Left cardiac atrium (tissue), 4 donors: ENCODE results near the gene GSN. TPM values are rescaled to one million over a fixed set of nuclear protein-coding genes. Genes with fewer than 3 reads are reported as not detected.
A peak's percentile ranks its signal among the peaks of the same experiment; 100 is the strongest.

Experiments used
- ATAC-seq, 2 donors: fragments of 200-7000 bp; cut with Tn5 transposase; one replicate each; pipeline ENCODE4 v1.9.1; 2020; ENCODE audit warnings: mild to moderate bottlenecking in 2 of 2, moderate library complexity in 2 of 2
- DNase-seq: peaks from one replicate; pipeline ENCODE4 v3.0.0-alpha.2; 2020
- intact Hi-C, 2 donors: fragments of 100-400 bp; cut with DNase I; formaldehyde crosslinking; loops; one replicate each; pipeline versions ENCODE4 v1.14.1 to v1.15.1; 2022 to 2023
- total RNA-seq, 2 donors: library from RNA; stranded (reverse); fragmentation: NEBNext Ultra II Directional; extraction: Animal tissue kit (Norgen Biotek cat#: 25700); gene quantifications; one replicate each; pipeline ENCODE4 v1.2.1, GENCODE V29; 2021
- donor health status: DM: no; HTN: yes; CAD: no.
- donor health status: DM: no; HTN: yes; CAD: no; lungs with severe emphysema.
- donor health status: DM: yes; HTN: yes; CAD: no.
- donor health status: Dilated cardiomyopathy.

GSN gene
- total RNA-seq, 2 donors from 2014 or later: 881 to 1,287 TPM

- intact Hi-C loops: no loop called here
- ATAC-seq (peak in 1 of 2 donors; percentile 23), DNase-seq (no peak)
Observed at GRCh38 chr9:121240472-121241135, 27.4 kb upstream of the GSN start.

- ATAC-seq (peak; percentile 39 to 66), DNase-seq (no peak)
- intact Hi-C loops: no loop called here
Observed at GRCh38 chr9:121242219-121242958, 25.6 kb upstream of the GSN start.

DNA sequence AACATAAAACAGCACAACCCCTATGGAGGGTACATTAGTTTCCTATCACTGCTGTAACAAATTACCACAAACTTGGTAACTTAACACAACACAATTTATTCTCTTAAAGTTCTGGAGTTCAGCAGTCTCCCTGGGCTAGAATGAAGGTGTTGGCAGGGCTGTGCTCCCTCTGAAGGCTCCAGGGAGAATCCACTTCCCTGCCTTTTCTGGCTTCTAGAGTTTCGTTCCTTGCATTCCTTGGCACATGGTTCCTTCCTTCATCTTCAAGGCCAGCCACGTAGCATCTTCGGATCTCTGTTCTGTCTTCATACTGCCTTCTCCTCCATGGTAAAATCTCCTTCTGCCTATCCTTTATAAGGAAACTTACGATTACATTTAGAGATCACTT is 25.0 kb upstream of the GSN start:
- intact Hi-C loops: no loop called here
- ATAC-seq (peak in 1 of 2 donors; percentile 29), DNase-seq (no peak)

GRCh38 chr9:121246821-121247561 is 21.0 kb upstream of the GSN start:
- intact Hi-C loops: no loop called here

GRCh38 chr9:121249563-121249962 is 18.4 kb upstream of the GSN start:
- intact Hi-C loops: no loop called here
- ATAC-seq: no peak
- no peak for DNase-seq

More at GRCh38 chr9:121246821-121247561, 21.0 kb upstream of the GSN start:
- DNase-seq (peak; percentile 32), ATAC-seq (peak; percentile 70 to 76)

DNA sequence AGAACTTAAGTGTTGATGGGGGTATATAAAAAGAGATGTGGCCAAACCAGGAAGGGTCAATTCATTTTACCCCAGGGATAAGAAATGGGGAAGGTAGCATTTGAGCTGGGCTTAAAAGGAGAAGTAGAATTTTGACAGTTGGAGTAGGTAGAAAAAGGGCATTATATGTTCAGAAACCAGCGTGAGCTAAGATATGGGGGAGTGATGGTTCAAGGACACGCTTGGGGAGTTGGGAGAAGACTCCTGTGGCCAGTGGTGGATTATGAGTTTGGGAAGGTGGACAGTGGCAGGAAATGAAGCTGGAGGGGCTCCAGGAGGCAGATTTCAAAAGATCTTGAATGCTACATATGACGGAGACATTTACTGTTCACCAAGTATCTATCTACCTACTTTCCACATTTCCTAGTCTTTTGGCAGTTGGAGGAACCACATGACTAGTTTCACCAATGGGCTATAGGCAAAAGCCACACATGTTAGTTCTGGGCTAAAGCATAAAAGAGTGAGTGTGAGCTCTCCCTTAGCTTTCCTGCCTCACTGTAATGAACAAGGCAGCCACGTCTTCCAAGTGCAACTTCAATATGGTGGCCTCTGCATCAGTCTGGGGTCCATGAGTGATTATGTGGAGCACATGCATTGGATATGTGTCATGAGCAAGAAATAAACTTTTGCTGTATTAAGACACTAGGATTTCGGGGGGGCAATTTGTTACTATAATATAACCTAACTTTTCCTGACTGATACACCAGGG is 15.7 kb upstream of the GSN start:
- DNase-seq: no peak
- ATAC-seq: no peak
- intact Hi-C loops: no loop called here

DNA sequence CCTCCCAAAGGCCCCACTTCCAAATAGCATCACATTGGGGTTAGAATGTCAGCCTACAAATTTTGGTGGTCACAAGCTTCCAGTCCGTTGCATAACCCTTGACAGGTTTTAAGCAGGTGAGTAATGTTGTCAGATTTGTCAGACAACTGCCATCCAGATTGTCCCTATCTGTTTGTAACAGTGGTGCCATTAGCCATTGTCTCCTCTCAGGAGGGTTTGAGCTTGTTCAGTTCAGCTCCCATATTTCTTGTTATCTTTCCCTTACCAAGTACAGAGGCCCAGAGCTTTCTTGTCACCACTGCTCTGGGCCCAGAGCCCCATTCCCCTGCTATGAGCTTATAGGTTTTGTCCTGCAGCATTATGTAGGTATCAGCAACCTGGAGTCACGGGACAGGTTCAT is 14.8 kb upstream of the GSN start:
- DNase-seq (no peak), ATAC-seq (no peak)
- intact Hi-C loops: no loop called here

DNA sequence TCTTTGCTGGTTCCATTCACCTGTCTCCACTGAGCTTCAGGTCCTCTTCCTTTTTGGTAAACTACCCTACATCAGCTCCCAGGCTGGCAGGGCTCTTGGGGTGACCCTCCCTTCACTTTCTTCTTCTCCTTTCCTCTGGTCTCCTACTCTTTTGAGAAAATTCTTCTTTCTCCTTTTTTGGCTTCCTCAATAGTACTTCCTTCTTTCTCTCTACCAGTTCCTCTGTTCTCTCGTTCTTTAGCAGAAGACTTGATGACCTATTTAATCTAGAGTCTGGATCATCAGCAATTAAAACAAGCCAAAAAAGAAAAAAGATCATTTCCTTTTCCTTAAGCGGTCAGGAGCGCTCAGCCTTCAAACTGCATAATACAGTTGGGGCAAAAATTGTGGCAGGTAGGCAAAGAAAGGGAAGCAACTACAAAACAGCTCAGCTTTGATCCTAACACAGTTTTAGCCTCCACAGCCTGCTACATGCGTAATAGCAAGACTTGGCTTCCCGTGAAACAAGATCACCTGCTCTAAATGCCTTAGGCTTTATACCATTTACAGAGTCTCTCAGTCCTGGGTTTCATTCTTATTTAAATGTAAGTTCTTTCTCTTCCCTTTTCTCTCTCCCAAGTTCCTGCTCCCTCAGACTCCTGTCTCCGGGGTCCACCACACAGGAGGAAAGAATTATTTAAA is 14.0 kb upstream of the GSN start:
- ATAC-seq (peak in 1 of 2 donors; percentile 31), DNase-seq (no peak)
- intact Hi-C loops: no loop called here

DNA sequence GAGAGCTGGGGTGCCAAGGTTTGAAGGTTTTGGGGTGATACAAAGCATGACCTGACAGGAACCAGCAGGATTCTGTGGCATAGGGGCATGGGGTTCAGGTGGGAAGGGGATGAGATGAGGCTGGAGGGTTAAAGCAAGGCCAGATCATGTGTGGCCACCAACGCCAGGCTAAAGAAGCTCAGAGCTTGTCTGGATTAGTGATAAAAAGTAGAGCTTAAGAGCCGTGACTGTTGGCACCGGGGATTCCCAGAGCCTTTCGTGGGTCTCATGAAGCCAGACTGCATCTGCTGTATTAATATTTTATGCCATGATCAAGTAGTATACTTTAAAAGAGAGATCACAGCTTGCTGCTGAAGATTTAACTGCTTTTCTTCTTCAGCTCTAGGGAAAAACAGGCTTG is 8.5 kb upstream of the GSN start:
- DNase-seq (no peak), ATAC-seq (no peak)
- intact Hi-C loops: no loop called here

- ATAC-seq (no peak), DNase-seq (no peak)
- intact Hi-C loops: no loop called here
Observed at GRCh38 chr9:121259935-121260334, 8.0 kb upstream of the GSN start.

GRCh38 chr9:121260457-121261106 is 7.4 kb upstream of the GSN start:
- no peak for DNase-seq
- no peak for ATAC-seq
- intact Hi-C loops: no loop called here

- ATAC-seq (peak; percentile 57 to 79), DNase-seq (no peak)
- intact Hi-C loops: no loop called here
Observed at GRCh38 chr9:121261107-121261460, 6.9 kb upstream of the GSN start.

DNA sequence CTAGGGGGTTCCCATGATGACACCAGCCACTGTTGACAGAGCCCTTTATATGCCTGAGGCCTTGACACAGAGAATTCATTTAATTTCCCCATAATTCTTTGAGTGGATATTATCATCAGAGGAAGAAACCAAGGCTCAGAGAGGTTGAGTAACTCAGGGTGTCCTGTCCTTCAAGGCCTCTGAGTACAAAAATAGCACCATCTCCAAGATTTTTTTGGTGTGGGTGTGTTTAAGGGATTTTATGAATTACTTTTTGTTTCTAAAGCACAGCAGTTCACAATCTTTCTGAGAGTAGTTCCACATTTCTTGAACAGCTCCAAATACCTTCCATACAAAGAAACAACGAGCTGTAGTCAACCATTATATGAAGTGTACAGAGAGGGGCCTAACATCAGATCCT is 6.2 kb upstream of the GSN start:
- no peak for DNase-seq
- ATAC-seq: no peak
- intact Hi-C loops: no loop called here

- DNase-seq (no peak), ATAC-seq (no peak)
- intact Hi-C loops: no loop called here
Observed at GRCh38 chr9:121262423-121262822, 5.5 kb upstream of the GSN start.

DNA sequence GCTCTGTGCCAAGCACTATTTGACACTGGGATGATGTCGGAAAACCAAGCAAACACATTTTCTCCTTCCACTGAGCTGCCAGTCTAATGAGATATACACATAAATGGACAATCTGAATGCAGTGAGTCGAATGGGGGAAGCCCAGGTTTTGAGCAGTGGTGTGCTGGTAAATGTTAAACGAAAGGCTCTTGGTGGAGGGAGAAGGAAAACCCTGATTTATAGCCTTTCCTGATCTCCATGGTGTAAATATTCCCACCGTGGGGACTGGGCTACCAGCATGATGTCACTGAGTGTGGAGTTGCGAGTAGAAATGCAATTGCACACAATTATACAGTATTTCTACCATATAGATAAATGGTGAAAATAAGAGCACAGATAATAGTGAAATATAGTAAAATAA is 5.0 kb upstream of the GSN start:
- ATAC-seq: no peak
- intact Hi-C loops: no loop called here
- no peak for DNase-seq

GRCh38 chr9:121266356-121266755 is 1.6 kb upstream of the GSN start:
- ATAC-seq: no peak
- no peak for DNase-seq
- intact Hi-C loops: loop anchor here in 1 of 2 donors (5.0 kb wide), 1 partner anchor 54 kb away; no protein-coding TSS in a partner anchor

DNA sequence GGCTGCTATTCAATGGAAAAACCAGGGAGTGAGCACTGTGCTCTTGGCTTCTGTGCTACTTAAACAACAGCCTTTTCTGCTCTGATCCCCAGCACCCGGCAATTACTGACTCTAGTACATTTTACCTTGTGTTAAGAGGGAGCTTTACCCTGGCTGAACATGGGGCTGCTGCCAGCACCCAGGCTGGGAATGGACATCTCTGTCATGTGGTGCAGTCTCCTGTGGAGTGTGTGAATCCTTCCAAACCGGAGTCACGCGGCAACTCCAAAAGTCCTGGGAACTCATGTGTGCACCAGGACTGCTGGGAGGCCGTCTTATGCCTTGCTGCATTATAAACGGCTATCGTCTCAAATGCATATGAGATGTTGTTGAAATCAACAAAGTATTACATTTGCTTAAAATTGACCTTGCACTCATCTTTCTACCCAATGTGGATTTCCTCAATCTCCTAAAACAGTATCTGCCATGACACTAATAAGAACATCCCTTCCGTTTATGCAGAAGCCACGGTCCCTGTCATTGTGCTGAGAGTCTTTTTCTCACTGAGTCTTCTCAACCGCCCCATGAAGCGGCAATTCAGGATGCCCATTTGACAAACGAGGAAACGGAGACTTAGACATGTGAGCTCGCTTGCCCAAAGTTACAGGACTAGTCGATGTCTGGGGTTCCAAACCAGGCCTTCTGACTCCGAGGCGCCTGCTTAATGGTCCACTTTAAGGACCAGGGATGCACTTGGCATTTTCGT is 884 bp upstream of the GSN start:
- ATAC-seq (peak in 1 of 2 donors; percentile 1), DNase-seq (peak; percentile 35)
- intact Hi-C loops: loop anchor here in 1 of 2 donors (5.0 kb wide), 1 partner anchor 55 kb away; no protein-coding TSS in a partner anchor

DNA sequence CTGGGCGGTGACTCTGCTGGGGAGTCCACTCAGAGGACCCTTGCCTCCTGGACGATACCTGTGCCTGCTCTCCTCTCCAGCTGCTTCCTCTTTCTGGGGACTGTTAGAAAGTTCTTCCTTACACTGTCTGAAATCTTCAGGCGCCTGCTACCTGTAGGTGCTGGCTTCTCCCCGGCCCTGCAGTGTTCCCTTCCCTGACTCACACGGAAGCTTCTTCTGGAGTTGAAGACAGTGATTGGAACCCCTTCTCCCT is 562 bp downstream of the GSN start:
- ATAC-seq: peak; percentile 5 to 25
- DNase-seq: no peak
- intact Hi-C loops: loop anchor here in 1 of 2 donors (5.0 kb wide), 1 partner anchor 56 kb away; no protein-coding TSS in a partner anchor
